ENCODE results near the gene CCNH.

Gene CCNH

GRCh38 chr5:87423755-87424154 lies 11.0 kb upstream of the CCNH start:
- Histone ChIP-seq H3K4me1 (ENCODE audit: control insufficient read depth, insufficient read depth, low read depth, low read length) (no peaks in the 10 kb centered on the region), H2BK120ac (ENCODE audit: low read depth, low read length) (no peak overlapping the region), H2BK12ac (ENCODE audit: low read length in 2 of 2) (no peak overlapping the region), H3K9me3 (ENCODE audit: control insufficient read depth, low read length) (no peaks in the 10 kb centered on the region), H2AFZ (ENCODE audit: low read depth, low read length) (no peak overlapping the region), H3K27me3 (ENCODE audit: control insufficient read depth in 1 of 2, insufficient read depth in 1 of 2, low read length in 2 of 2) (no peaks in the 10 kb centered on the region), H4K8ac (ENCODE audit: low read length) (no peak overlapping the region), H3K18ac (ENCODE audit: low read depth in 1 of 2, low read length in 2 of 2) (no peak overlapping the region), H3K27ac (ENCODE audit: low read length, poor library complexity, severe bottlenecking) (no peak overlapping the region), H3K23ac (ENCODE audit: low read length in 2 of 2) (no peak overlapping the region), H3K36me3 (ENCODE audit: control insufficient read depth in 1 of 2, insufficient read depth in 2 of 2, low read depth in 1 of 2, low read length in 2 of 2) (no peaks in the 10 kb centered on the region), H2BK15ac (ENCODE audit: low read depth, poor library complexity, severe bottlenecking) (no peak overlapping the region), H2AK5ac (ENCODE audit: low read length, severe bottlenecking) (no peak overlapping the region), H3K4me3 (ENCODE audit: insufficient read depth in 1 of 2, low read depth in 1 of 2, low read length in 2 of 2) (no peak overlapping the region), H3K4me2 (ENCODE audit: low read length, poor library complexity, severe bottlenecking) (no peak overlapping the region), H3K79me1 (replicated peaks; ENCODE audit: low read length, poor library complexity, severe bottlenecking) (no peaks in the 10 kb centered on the region), H4K91ac (ENCODE audit: low read length) (no peak overlapping the region), H2BK5ac (ENCODE audit: low read depth, low read length, poor library complexity, severe bottlenecking) (no peak overlapping the region), H3K14ac (ENCODE audit: low read length in 2 of 2) (no peak overlapping the region), H3K4ac (ENCODE audit: low read depth in 1 of 2, low read length in 2 of 2) (no peak overlapping the region), H3K9ac (ENCODE audit: low read length) (no peak overlapping the region)
- no peak for DNase-seq
- WGBS = no CpG with 5 or more reads among the region's 1 CpG

GRCh38 chr5:87421307-87421706 lies 8.6 kb upstream of the CCNH start:
- Histone ChIP-seq H3K79me1 (replicated peaks; ENCODE audit: low read length, poor library complexity, severe bottlenecking) (no peaks in the 10 kb centered on the region), H3K9ac (ENCODE audit: low read length) (no peak overlapping the region), H3K36me3 (ENCODE audit: control insufficient read depth in 1 of 2, insufficient read depth in 2 of 2, low read depth in 1 of 2, low read length in 2 of 2) (no peaks in the 10 kb centered on the region), H3K27me3 (ENCODE audit: control insufficient read depth in 1 of 2, insufficient read depth in 1 of 2, low read length in 2 of 2) (no peaks in the 10 kb centered on the region), H2AFZ (ENCODE audit: low read depth, low read length) (no peak overlapping the region), H3K4me2 (ENCODE audit: low read length, poor library complexity, severe bottlenecking) (no peak overlapping the region), H4K91ac (ENCODE audit: low read length) (no peak overlapping the region), H2BK12ac (ENCODE audit: low read length in 2 of 2) (no peak overlapping the region), H3K14ac (ENCODE audit: low read length in 2 of 2) (no peak overlapping the region), H2BK15ac (ENCODE audit: low read depth, poor library complexity, severe bottlenecking) (no peak overlapping the region), H3K4me3 (ENCODE audit: insufficient read depth in 1 of 2, low read depth in 1 of 2, low read length in 2 of 2) (no peak overlapping the region), H3K4me1 (ENCODE audit: control insufficient read depth, insufficient read depth, low read depth, low read length) (no peaks in the 10 kb centered on the region), H2BK5ac (ENCODE audit: low read depth, low read length, poor library complexity, severe bottlenecking) (no peak overlapping the region), H3K23ac (ENCODE audit: low read length in 2 of 2) (no peak overlapping the region), H3K4ac (ENCODE audit: low read depth in 1 of 2, low read length in 2 of 2) (no peak overlapping the region), H3K27ac (ENCODE audit: low read length, poor library complexity, severe bottlenecking) (no peak overlapping the region), H2BK120ac (ENCODE audit: low read depth, low read length) (no peak overlapping the region), H3K9me3 (ENCODE audit: control insufficient read depth, low read length) (no peaks in the 10 kb centered on the region), H3K18ac (ENCODE audit: low read depth in 1 of 2, low read length in 2 of 2) (no peak overlapping the region), H4K8ac (ENCODE audit: low read length) (no peak overlapping the region), H2AK5ac (ENCODE audit: low read length, severe bottlenecking) (no peak overlapping the region)
- DNase-seq = no peak

- H3K27ac ChIP-seq (ENCODE audit: low read length, poor library complexity, severe bottlenecking) = no peak overlapping the region
- no peaks in the 10 kb centered on the region for H3K4me1 ChIP-seq (ENCODE audit: control insufficient read depth, insufficient read depth, low read depth, low read length)
- H3K14ac ChIP-seq (ENCODE audit: low read length in 2 of 2) = no peak overlapping the region
- no peaks in the 10 kb centered on the region for H3K36me3 ChIP-seq (ENCODE audit: control insufficient read depth in 1 of 2, insufficient read depth in 2 of 2, low read depth in 1 of 2, low read length in 2 of 2)
- H3K9me3 ChIP-seq (ENCODE audit: control insufficient read depth, low read length) = no peaks in the 10 kb centered on the region
- H3K27me3 ChIP-seq (ENCODE audit: control insufficient read depth in 1 of 2, insufficient read depth in 1 of 2, low read length in 2 of 2) = no peaks in the 10 kb centered on the region
- no peak overlapping the region for H4K91ac ChIP-seq (ENCODE audit: low read length)
- H2BK12ac ChIP-seq (ENCODE audit: low read length in 2 of 2) = no peak overlapping the region
- no peak overlapping the region for H3K9ac ChIP-seq (ENCODE audit: low read length)
- no peak overlapping the region for H2BK15ac ChIP-seq (ENCODE audit: low read depth, poor library complexity, severe bottlenecking)
- no peak for DNase-seq
- no peak overlapping the region for H3K4me3 ChIP-seq (ENCODE audit: insufficient read depth in 1 of 2, low read depth in 1 of 2, low read length in 2 of 2)
- H2AK5ac ChIP-seq (ENCODE audit: low read length, severe bottlenecking) = no peak overlapping the region
- no peak overlapping the region for H2BK5ac ChIP-seq (ENCODE audit: low read depth, low read length, poor library complexity, severe bottlenecking)
- H4K8ac ChIP-seq (ENCODE audit: low read length) = no peak overlapping the region
- H3K4ac ChIP-seq (ENCODE audit: low read depth in 1 of 2, low read length in 2 of 2) = no peak overlapping the region
- H3K79me1 ChIP-seq (replicated peaks; ENCODE audit: low read length, poor library complexity, severe bottlenecking) = no peaks in the 10 kb centered on the region
- H3K4me2 ChIP-seq (ENCODE audit: low read length, poor library complexity, severe bottlenecking) = no peak overlapping the region
- no peak overlapping the region for H2AFZ ChIP-seq (ENCODE audit: low read depth, low read length)
- no peak overlapping the region for H2BK120ac ChIP-seq (ENCODE audit: low read depth, low read length)
- no peak overlapping the region for H3K18ac ChIP-seq (ENCODE audit: low read depth in 1 of 2, low read length in 2 of 2)
- H3K23ac ChIP-seq (ENCODE audit: low read length in 2 of 2) = no peak overlapping the region
Measured at GRCh38 chr5:87418506-87418905, 5.8 kb upstream of the CCNH start.

GRCh38 chr5:87413343-87413645 lies 564 bp upstream of the CCNH start:
- no peak overlapping the region for H2BK120ac ChIP-seq (ENCODE audit: low read depth, low read length)
- peak overlapping the region; percentile 49 for H3K27ac ChIP-seq (ENCODE audit: low read length, poor library complexity, severe bottlenecking)
- no peaks in the 10 kb centered on the region for H3K9me3 ChIP-seq (ENCODE audit: control insufficient read depth, low read length)
- H3K18ac ChIP-seq (ENCODE audit: low read depth in 1 of 2, low read length in 2 of 2) = no peak overlapping the region
- H3K4me2 ChIP-seq (ENCODE audit: low read length, poor library complexity, severe bottlenecking) = peak overlapping the region; percentile 30
- no peak overlapping the region for H4K91ac ChIP-seq (ENCODE audit: low read length)
- H3K4me3 ChIP-seq (ENCODE audit: insufficient read depth in 1 of 2, low read depth in 1 of 2, low read length in 2 of 2) = peak overlapping the region in 1 of 2 experiments; percentile 93
- no peak overlapping the region for H2BK15ac ChIP-seq (ENCODE audit: low read depth, poor library complexity, severe bottlenecking)
- 68% methylated on average over 2 of the region's 3 CpGs for WGBS
- no peak overlapping the region for H3K23ac ChIP-seq (ENCODE audit: low read length in 2 of 2)
- no peak overlapping the region for H2AK5ac ChIP-seq (ENCODE audit: low read length, severe bottlenecking)
- no peak overlapping the region for H3K4ac ChIP-seq (ENCODE audit: low read depth in 1 of 2, low read length in 2 of 2)
- DNase-seq = no peak
- H3K27me3 ChIP-seq (ENCODE audit: control insufficient read depth in 1 of 2, insufficient read depth in 1 of 2, low read length in 2 of 2) = no peaks in the 10 kb centered on the region
- H2AFZ ChIP-seq (ENCODE audit: low read depth, low read length) = peak overlapping the region; percentile 72
- no peak overlapping the region for H2BK12ac ChIP-seq (ENCODE audit: low read length in 2 of 2)
- H3K14ac ChIP-seq (ENCODE audit: low read length in 2 of 2) = no peak overlapping the region
- H2BK5ac ChIP-seq (ENCODE audit: low read depth, low read length, poor library complexity, severe bottlenecking) = no peak overlapping the region
- H4K8ac ChIP-seq (ENCODE audit: low read length) = peak overlapping the region; percentile 16
- peaks cover 0 to 25% of the 10 kb centered on the region in 2 experiments for H3K36me3 ChIP-seq (ENCODE audit: control insufficient read depth in 1 of 2, insufficient read depth in 2 of 2, low read depth in 1 of 2, low read length in 2 of 2)
- H3K79me1 ChIP-seq (replicated peaks; ENCODE audit: low read length, poor library complexity, severe bottlenecking) = peaks cover 3% of the 10 kb centered on the region
- no peaks in the 10 kb centered on the region for H3K4me1 ChIP-seq (ENCODE audit: control insufficient read depth, insufficient read depth, low read depth, low read length)
- peak overlapping the region; percentile 99 for H3K9ac ChIP-seq (ENCODE audit: low read length)
